ENCODE results near the gene CHST7. TPM values are rescaled to one million over a fixed set of nuclear protein-coding genes. Genes with fewer than 3 reads are reported as not detected.

Gene CHST7
- total and polyA plus RNA-seq, 4 donors: 2.9 to 13.2 (median 5.8) TPM

GRCh38 chrX:46647251-46647650, 73.7 kb downstream of the CHST7 start:
- peaks cover 0 to 5% (median 0%) of the 10 kb centered on the region in 4 donors for H3K27me3 ChIP-seq (ENCODE audit: control insufficient read depth in 4 of 4, insufficient read depth in 4 of 4, low read length in 3 of 4)

More at GRCh38 chrX:46647251-46647650, 73.7 kb downstream of the CHST7 start:
- Histone ChIP-seq H3K27ac (ENCODE audit: low read depth in 1 of 2, low read length in 2 of 2) (no peak overlapping the region), H3K4me3 (ENCODE audit: low read depth in 1 of 3, low read length in 3 of 3) (no peak overlapping the region), H3K4me1 (ENCODE audit: control insufficient read depth in 4 of 4, insufficient read depth in 4 of 4, low read length in 3 of 4) (peaks cover 0 to 3% (median 2%) of the 10 kb centered on the region in 4 donors), H3K9ac (ENCODE audit: low read depth in 1 of 2, low read length in 2 of 2) (no peak overlapping the region), H3K36me3 (ENCODE audit: control insufficient read depth in 4 of 4, insufficient read depth in 3 of 4, low read depth in 1 of 4, low read length in 3 of 4) (peaks cover 0 to 3% (median under 1%) of the 10 kb centered on the region in 4 donors), H3K9me3 (ENCODE audit: control insufficient read depth in 4 of 4, low read length in 3 of 4) (no peaks in the 10 kb centered on the region)
- no peak for TF ChIP-seq EGR1 (IDR thresholded peaks at IDR 0.05; ENCODE audit: low read depth in 2 of 2)
- TF ChIP-seq HNF4A (conservative IDR thresholded peaks at IDR 0.05): no peak
- TF ChIP-seq REST (IDR thresholded peaks at IDR 0.05): no peak
- TF ChIP-seq NR2F2 (IDR thresholded peaks at IDR 0.05): no peak
- TF ChIP-seq YY1 (IDR thresholded peaks at IDR 0.05): no peak
- TF ChIP-seq ZBTB33 (IDR thresholded peaks at IDR 0.05): no peak
- no peak for TF ChIP-seq RXRA (IDR thresholded peaks at IDR 0.05)
- TF ChIP-seq MAX (IDR thresholded peaks at IDR 0.05): no peak
- TF ChIP-seq CTCF (IDR thresholded peaks at IDR 0.05; ENCODE audit: low read depth, low read length, missing input control): no peak
- TF ChIP-seq SP1 (IDR thresholded peaks at IDR 0.05): no peak
- TF ChIP-seq GABPA (IDR thresholded peaks at IDR 0.05 in 1 of 2, conservative IDR thresholded peaks at IDR 0.05 in 1 of 2): no peak
- no peak for TF ChIP-seq TAF1 (conservative IDR thresholded peaks at IDR 0.05)
- 91% methylated on average over 5 of the region's 5 CpGs for WGBS
- no peak for DNase-seq (ENCODE audit: low spot score)

Small RNA genes lying within 50 kb of the gene (small RNA-seq; reads per million reads assigned to genes)
- not detected for gene RF00017

Other genes with a start within 250 kb of the CHST7 start
- 1 to 10 TPM; 2.2 to 3.6 TPM for gene ZNF674, start 28.3 kb upstream of the CHST7 start, total RNA-seq
- 1 to 10 TPM in 1 of 2 donors, under 1 TPM in 1; 0.84 to 2.0 TPM for gene ZNF674, start 28.3 kb upstream of the CHST7 start, polyA plus RNA-seq
- gene SLC9A7, start 185.4 kb downstream of the CHST7 start, total RNA-seq: 10 to 100 TPM in 1 of 2 donors, 1 to 10 TPM in 1; 2.6 to 13.2 TPM
- gene SLC9A7, start 185.4 kb downstream of the CHST7 start, polyA plus RNA-seq: 1 to 10 TPM; 2.3 to 3.6 TPM

Measured in liver (tissue), 10 donors.